Activated CD8-positive, alpha-beta memory T cell treated with anti-CD3 and anti-CD28 coated beads, Interleukin-2, amount 10 ng/mL, durations not matched to agents 7 days and 5 days (primary cell): ENCODE data around the gene CRKL. TPM values are rescaled to one million over a fixed set of nuclear protein-coding genes. Genes with fewer than 3 reads are reported as not detected.
A peak's percentile ranks its signal among the peaks of the same experiment; 100 is the strongest.

ENCODE experiments used
- ATAC-seq: fragments of 150-1000 bp; cut with Tn5 transposase; one replicate; pipeline ENCODE4 v1.10.0; 2021; ENCODE audit warnings: moderate library complexity
- CTCF ChIA-PET: fragments of 350-600 bp; sonication (Branson Sonifier 250); formaldehyde crosslinking; loops from one replicate; lab custom pipeline; 2021; ENCODE audit warnings: antibody characterized with exemption; lab: Charles Lee
- DNase-seq: peaks from one replicate; pipeline ENCODE4 v3.0.0-alpha.2; 2020
- H3K27ac Mint-ChIP-seq: one replicate; pipeline ENCODE4 v1.8.0; 2021; ENCODE audit warnings: mild to moderate bottlenecking, mixed read lengths
- H3K27me3 Mint-ChIP-seq: one replicate; pipeline ENCODE4 v1.8.0; 2021; ENCODE audit warnings: mixed read lengths
- H3K36me3 Mint-ChIP-seq: one replicate; pipeline ENCODE4 v1.8.0; 2021; ENCODE audit warnings: mild to moderate bottlenecking, mixed read lengths
- H3K4me1 Mint-ChIP-seq: one replicate; pipeline ENCODE4 v1.8.0; 2021; ENCODE audit warnings: mixed read lengths
- H3K4me3 Mint-ChIP-seq: one replicate; pipeline ENCODE4 v1.8.0; 2021; ENCODE audit warnings: mild to moderate bottlenecking, moderate library complexity, mixed read lengths
- H3K9me3 Mint-ChIP-seq: one replicate; pipeline ENCODE4 v1.8.0; 2022; ENCODE audit warnings: low read depth, mixed read lengths
- total RNA-seq, 2 experiments: library from RNA; stranded (reverse); gene quantifications; one replicate each; pipeline ENCODE4 v1.2.3, GENCODE V29; 2021

CRKL gene
- total RNA-seq, 2 experiments from 2014 or later, result 89.5 to 90.8 TPM

GRCh38 chr22:20952544-20953341, 35.5 kb downstream of the CRKL start:
- ATAC-seq, result no peak
- H3K27ac Mint-ChIP-seq, result no peak overlapping the region
- DNase-seq, result no peak
- H3K4me3 Mint-ChIP-seq, result no peak overlapping the region
- peaks cover 14% of the 10 kb centered on the region for H3K4me1 Mint-ChIP-seq
- H3K36me3 Mint-ChIP-seq, result peaks cover 31% of the 10 kb centered on the region
- H3K9me3 Mint-ChIP-seq, result no peaks in the 10 kb centered on the region
- peaks cover 11% of the 10 kb centered on the region for H3K27me3 Mint-ChIP-seq
- CTCF ChIA-PET, result interaction anchor here (1.6 kb wide), 2 partner anchors 10 to 29 kb away, joined by 3 to 5 read pairs; partner anchors contain the start of gene LZTR1

DNA sequence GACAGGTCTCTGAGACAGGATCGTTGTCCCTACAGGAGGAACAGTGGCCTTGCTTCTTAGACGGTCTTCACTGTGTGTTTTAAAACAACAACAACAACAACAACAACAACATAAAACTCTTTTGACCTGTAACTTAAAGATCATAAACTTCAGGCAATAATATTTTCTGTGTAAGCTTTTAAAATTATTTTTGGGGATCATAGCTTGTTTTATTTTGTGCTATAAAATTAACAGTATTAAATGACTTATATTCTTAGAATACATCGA, 36.1 kb downstream of the CRKL start:
- Mint-ChIP-seq H3K36me3 (peaks cover 31% of the 10 kb centered on the region), H3K27ac (no peak overlapping the region), H3K9me3 (no peaks in the 10 kb centered on the region), H3K4me3 (no peak overlapping the region), H3K4me1 (peaks cover 13% of the 10 kb centered on the region), H3K27me3 (peaks cover 16% of the 10 kb centered on the region)
- no peak for DNase-seq
- ATAC-seq, result no peak
- CTCF ChIA-PET, result interaction anchor here (1.6 kb wide), 2 partner anchors 10 to 29 kb away, joined by 3 to 5 read pairs; partner anchors contain the start of gene LZTR1

DNA sequence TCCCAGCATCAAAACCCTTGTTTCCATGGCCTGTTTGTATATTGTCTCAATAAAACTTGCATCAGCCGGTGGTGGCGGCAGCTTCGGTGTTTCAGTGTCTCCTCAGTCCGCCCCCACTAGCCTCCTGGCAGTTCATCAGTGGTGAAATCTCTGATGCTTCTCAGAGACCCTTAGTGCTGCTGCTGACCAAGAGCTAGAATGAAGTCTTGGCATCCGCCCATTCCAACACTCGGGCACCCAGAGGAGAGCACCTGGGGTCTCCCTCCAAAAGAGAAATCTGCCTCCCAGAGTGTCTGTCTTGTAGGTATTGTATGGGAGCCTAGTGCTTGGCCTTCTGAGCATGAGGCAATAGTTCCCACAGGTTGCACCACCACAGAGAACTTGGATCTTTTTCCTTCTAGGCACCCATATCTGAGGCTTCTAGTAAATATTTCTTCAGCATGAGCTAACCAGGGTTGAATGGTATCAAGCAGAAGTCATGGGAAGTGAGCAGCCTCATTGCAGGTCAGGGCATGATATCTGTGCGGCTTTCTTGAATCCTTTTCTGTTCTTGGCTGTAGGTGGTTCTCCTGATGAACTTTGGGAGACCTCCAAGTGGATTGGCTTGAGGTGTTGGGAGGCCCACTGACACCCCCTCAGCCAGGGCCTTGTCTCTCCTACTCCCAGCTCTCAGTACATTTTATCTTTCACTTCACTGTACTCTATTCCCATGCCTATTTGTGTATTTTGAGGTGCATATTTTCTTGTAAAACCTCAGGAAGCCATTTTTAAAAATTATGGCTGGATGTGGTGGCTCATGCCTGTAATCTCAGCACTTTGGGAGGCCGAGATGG, 36.7 kb downstream of the CRKL start:
- Mint-ChIP-seq H3K4me1 (peaks cover 10% of the 10 kb centered on the region), H3K27ac (no peak overlapping the region), H3K4me3 (no peak overlapping the region), H3K27me3 (peaks cover 18% of the 10 kb centered on the region), H3K36me3 (peaks cover 30% of the 10 kb centered on the region), H3K9me3 (no peaks in the 10 kb centered on the region)
- CTCF ChIA-PET, result interaction anchor here (1.6 kb wide), 2 partner anchors 9 to 28 kb away, joined by 3 to 5 read pairs; partner anchors contain the start of gene LZTR1
- ATAC-seq (no peak), DNase-seq (no peak)

DNA sequence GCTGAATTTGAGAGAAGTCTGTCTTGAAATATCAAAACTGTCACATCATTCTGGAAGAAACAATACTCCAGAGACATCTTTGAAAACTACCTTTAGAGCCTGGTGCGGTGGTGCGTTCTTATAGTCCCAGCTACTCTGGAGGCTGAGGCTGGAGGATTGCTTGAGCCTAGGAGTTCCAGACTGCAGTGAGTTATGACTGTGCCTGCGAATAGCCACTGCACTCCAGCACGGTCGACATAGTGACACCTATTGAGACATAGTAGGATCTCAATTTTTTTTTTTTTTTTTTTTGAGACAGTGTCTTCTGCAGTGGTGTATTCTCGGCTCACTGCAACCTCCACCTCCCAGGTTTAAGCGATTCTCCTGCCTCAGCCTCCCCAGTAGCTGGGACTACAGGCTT, 38.3 kb downstream of the CRKL start:
- Mint-ChIP-seq H3K4me1 (peaks cover 2% of the 10 kb centered on the region), H3K27me3 (peaks cover 18% of the 10 kb centered on the region), H3K27ac (no peak overlapping the region), H3K4me3 (no peak overlapping the region), H3K9me3 (no peaks in the 10 kb centered on the region), H3K36me3 (peaks cover 19% of the 10 kb centered on the region)
- ATAC-seq, result no peak
- DNase-seq, result no peak
- CTCF ChIA-PET, result no interaction called here

DNA sequence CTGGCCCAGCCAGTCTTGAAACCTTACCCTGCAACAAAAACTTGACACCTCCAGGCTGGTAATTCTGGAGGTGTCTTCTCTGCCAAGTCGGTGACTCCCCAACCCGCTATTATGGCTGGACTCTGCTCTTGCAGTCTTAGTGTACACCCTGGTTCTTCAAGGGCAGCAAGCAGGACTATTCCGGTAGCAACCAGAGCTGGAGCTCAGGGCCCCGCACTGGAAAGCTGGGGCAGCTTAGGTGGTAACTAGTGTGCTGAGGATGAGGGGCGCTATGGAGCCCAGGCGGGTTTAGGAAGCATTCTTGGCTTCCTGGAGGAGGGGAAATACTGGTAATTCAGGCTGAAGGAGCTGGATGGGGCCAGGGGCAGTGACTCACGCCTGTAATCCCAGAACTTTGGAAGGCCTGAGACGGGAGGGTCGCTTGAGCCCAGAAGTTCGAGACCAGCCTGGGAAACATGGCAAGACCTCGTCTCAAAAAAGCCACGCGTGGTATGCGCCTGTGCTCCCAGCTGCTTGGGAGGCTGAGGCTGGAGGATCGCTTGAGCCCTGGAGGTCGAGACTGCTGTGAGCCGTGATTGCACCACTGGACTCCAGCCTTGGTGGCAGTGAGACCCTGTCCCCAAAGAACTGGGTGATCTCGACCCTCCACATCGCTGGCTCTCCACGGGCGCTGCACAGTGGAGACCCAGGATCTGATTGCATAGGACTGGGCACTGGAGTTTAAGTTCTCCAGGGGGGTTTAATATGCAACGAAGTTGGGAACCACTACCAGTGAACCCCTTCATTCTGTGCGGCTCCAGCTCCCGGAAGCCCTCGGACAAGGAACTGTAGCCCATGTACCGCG, 39.3 kb downstream of the CRKL start:
- H3K27ac Mint-ChIP-seq, result peak overlapping the region; percentile 49
- H3K9me3 Mint-ChIP-seq, result no peaks in the 10 kb centered on the region
- no peak for DNase-seq
- peak overlapping the region; percentile 30 for H3K4me3 Mint-ChIP-seq
- H3K27me3 Mint-ChIP-seq, result peaks cover 18% of the 10 kb centered on the region
- H3K36me3 Mint-ChIP-seq, result peaks cover 11% of the 10 kb centered on the region
- H3K4me1 Mint-ChIP-seq, result peaks cover 3% of the 10 kb centered on the region
- CTCF ChIA-PET, result no interaction called here
- ATAC-seq, result peak; percentile 15

- Mint-ChIP-seq H3K4me3 (peak overlapping the region; percentile 66), H3K27ac (no peak overlapping the region), H3K9me3 (no peaks in the 10 kb centered on the region), H3K4me1 (peaks cover 8% of the 10 kb centered on the region), H3K36me3 (peaks cover 7% of the 10 kb centered on the region), H3K27me3 (peaks cover 18% of the 10 kb centered on the region)
- CTCF ChIA-PET, result interaction anchor here (1.0 to 2.2 kb wide), 3 partner anchors 16 to 173 kb away, joined by 3 to 8 read pairs (median 5); partner anchors contain the start of gene CRKL
- ATAC-seq, result peak; percentile 48
- DNase-seq, result no peak
Observed at GRCh38 chr22:20957102-20957682, 40.0 kb downstream of the CRKL start.

- ATAC-seq (peak; percentile 50), DNase-seq (no peak)
- peak overlapping the region; percentile 66 for H3K4me3 Mint-ChIP-seq
- H3K4me1 Mint-ChIP-seq, result peaks cover 8% of the 10 kb centered on the region
- no peaks in the 10 kb centered on the region for H3K9me3 Mint-ChIP-seq
- H3K27me3 Mint-ChIP-seq, result peaks cover 18% of the 10 kb centered on the region
- no peak overlapping the region for H3K27ac Mint-ChIP-seq
- CTCF ChIA-PET, result interaction anchor here (1.0 to 2.2 kb wide), 4 partner anchors 15 to 174 kb away, joined by 3 to 8 read pairs (median 4); partner anchors contain the start of gene CRKL
- peaks cover 2% of the 10 kb centered on the region for H3K36me3 Mint-ChIP-seq
Observed at GRCh38 chr22:20957683-20958431, 40.6 kb downstream of the CRKL start.

GRCh38 chr22:20959578-20960461, 42.6 kb downstream of the CRKL start:
- CTCF ChIA-PET, result interaction anchor here (0.7 to 2.2 kb wide), 4 partner anchors 9 to 112 kb away, joined by 3 to 8 read pairs (median 4); no protein-coding TSS in a partner anchor
- Mint-ChIP-seq H3K4me3 (no peak overlapping the region), H3K9me3 (no peaks in the 10 kb centered on the region), H3K36me3 (no peaks in the 10 kb centered on the region), H3K27me3 (peaks cover 36% of the 10 kb centered on the region), H3K4me1 (peaks cover 16% of the 10 kb centered on the region), H3K27ac (no peak overlapping the region)
- no peak for DNase-seq
- ATAC-seq, result no peak

GRCh38 chr22:20960609-20961008, 43.4 kb downstream of the CRKL start:
- DNase-seq (no peak), ATAC-seq (no peak)
- Mint-ChIP-seq H3K27ac (no peak overlapping the region), H3K9me3 (no peaks in the 10 kb centered on the region), H3K36me3 (no peaks in the 10 kb centered on the region), H3K4me1 (peaks cover 16% of the 10 kb centered on the region), H3K4me3 (no peak overlapping the region), H3K27me3 (peaks cover 37% of the 10 kb centered on the region)
- CTCF ChIA-PET, result interaction anchor here (0.7 to 2.2 kb wide), 2 partner anchors 9 to 111 kb away, joined by 3 to 5 read pairs; no protein-coding TSS in a partner anchor

DNA sequence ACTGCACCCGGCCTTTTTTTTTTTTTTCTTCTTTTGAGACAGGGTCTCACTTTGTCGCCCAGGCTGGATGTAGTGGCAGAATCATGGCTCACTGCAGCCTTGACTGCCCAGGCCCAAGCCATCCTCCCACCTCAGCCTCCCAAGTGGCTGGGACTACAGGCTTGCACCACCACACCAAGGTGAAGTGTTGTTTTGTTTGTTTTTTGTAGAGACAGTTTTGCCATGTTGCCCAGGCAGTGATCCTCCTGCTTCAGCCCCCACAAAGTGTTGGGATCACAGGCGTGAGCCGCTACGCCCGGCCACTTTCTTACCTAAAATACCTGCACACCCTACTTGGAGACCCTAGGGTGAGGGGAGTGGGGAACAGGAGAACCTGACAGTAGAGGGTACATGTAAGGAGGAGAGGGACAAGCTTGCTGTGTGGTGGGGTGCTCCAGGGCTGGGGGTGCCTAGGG, 45.3 kb downstream of the CRKL start:
- peaks cover 33% of the 10 kb centered on the region for H3K27me3 Mint-ChIP-seq
- CTCF ChIA-PET, result interaction anchor here (0.8 to 1.5 kb wide), 6 partner anchors 9 to 137 kb away, joined by 3 to 5 read pairs (median 4); no protein-coding TSS in a partner anchor
- H3K27ac Mint-ChIP-seq, result no peak overlapping the region
- ATAC-seq, result no peak
- peaks cover 18% of the 10 kb centered on the region for H3K4me1 Mint-ChIP-seq
- no peaks in the 10 kb centered on the region for H3K36me3 Mint-ChIP-seq
- no peak for DNase-seq
- no peak overlapping the region for H3K4me3 Mint-ChIP-seq
- no peaks in the 10 kb centered on the region for H3K9me3 Mint-ChIP-seq
